ENCODE results near the gene CFAP54. TPM values are rescaled to one million over a fixed set of nuclear protein-coding genes. Genes with fewer than 3 reads are reported as not detected.

The CFAP54 gene
- total and polyA plus RNA-seq, 2 of the 4 experiments (the other 2 are of a cell fraction), result 0.18 to 0.41 TPM

- POLR2A ChIA-PET (ENCODE audit: unreplicated experiment), result interaction anchor here (0.6 kb wide), 1 partner anchor 49 kb away, joined by 3 read pairs; no protein-coding TSS in a partner anchor
- Histone ChIP-seq H2BK20ac (ENCODE audit: low read depth, low read length) (no peak overlapping the region), H2AFZ (replicated peaks; ENCODE audit: low read length, poor library complexity) (no peak overlapping the region), H3K9ac (ENCODE audit: low read depth, low read length) (no peak overlapping the region), H3K9me3 (ENCODE audit: control insufficient read depth, insufficient read depth, low read length) (no peaks in the 10 kb centered on the region), H3K56ac (ENCODE audit: extremely low read depth, insufficient read depth, low read length) (no peak overlapping the region), H3K4ac (ENCODE audit: low read depth, low read length) (no peak overlapping the region), H2AK5ac (ENCODE audit: low read depth, low read length) (no peak overlapping the region), H3K27me3 (ENCODE audit: control insufficient read depth, insufficient read depth, low read length) (no peaks in the 10 kb centered on the region), H3K4me3 (ENCODE audit: insufficient read depth, low read depth, low read length) (no peak overlapping the region), H4K20me1 (ENCODE audit: insufficient read depth, low read length) (no peaks in the 10 kb centered on the region), H3K36me3 (ENCODE audit: control insufficient read depth, insufficient read depth, low read length) (no peaks in the 10 kb centered on the region), H3K9me1 (ENCODE audit: insufficient read depth, low read length) (peaks cover 7% of the 10 kb centered on the region), H3K14ac (replicated peaks; ENCODE audit: low read depth, low read length) (no peak overlapping the region), H3K4me2 (ENCODE audit: low read depth, low read length) (no peak overlapping the region; the same call in 1 of the 2 replicates), H3K27ac (ENCODE audit: insufficient read depth, low read length) (no peak overlapping the region), H2BK15ac (ENCODE audit: low read depth, low read length) (no peak overlapping the region), H4K5ac (ENCODE audit: low read depth, low read length) (no peak overlapping the region), H3K79me1 (ENCODE audit: low read depth in 1 of 2, low read length in 2 of 2) (no peaks in the 10 kb centered on the region), H3K18ac (ENCODE audit: low read depth, low read length) (no peak overlapping the region), H4K91ac (ENCODE audit: insufficient read depth, low read depth, low read length) (no peak overlapping the region), H3K4me1 (ENCODE audit: control insufficient read depth, insufficient read depth, low read length) (peaks cover 8% of the 10 kb centered on the region), H2BK120ac (ENCODE audit: low read depth, low read length) (no peak overlapping the region), H2AK9ac (replicated peaks; ENCODE audit: low read depth, low read length, poor library complexity) (no peak overlapping the region), H3K23ac (ENCODE audit: low read depth, low read length) (no peak overlapping the region), H2BK5ac (ENCODE audit: low read depth, low read length, poor library complexity, severe bottlenecking) (no peak overlapping the region), H4K8ac (ENCODE audit: low read depth in 2 of 2, low read length in 2 of 2) (no peak overlapping the region)
- CTCF ChIA-PET, result no interaction called here
- DNase-seq (peak; percentile 61), ATAC-seq (ENCODE audit: low read depth) (peak; percentile 8; the same call in 1 of the 2 replicates)
- dilution Hi-C loops (cut with HindIII; ENCODE audit: low sequenced_read_pairs, unreplicated experiment) (no loop called here), in situ Hi-C loops (cut with MboI; ENCODE audit: low sequenced_read_pairs) (no loop called here), intact Hi-C loops (cut with micrococcal nuclease) (no loop called here)
- no TSS peak for BruUV-seq (replicated peaks)
- WGBS, 2 experiments (ENCODE audit: extremely low coverage in 2 of 2, insufficient read length in 1 of 2), result no CpG with 5 or more reads among the region's 4 CpGs
- no peak for TF ChIP-seq BHLHE40 (IDR thresholded peaks at IDR 0.05; ENCODE audit: low read depth, low read length)
These were observed 394.2 kb downstream of the CFAP54 start for GRCh38 chr12:96883571-96883970.

Data from IMR-90 (cell line).